ENCODE measurements around the gene SPTBN5.

Gene SPTBN5

DNA sequence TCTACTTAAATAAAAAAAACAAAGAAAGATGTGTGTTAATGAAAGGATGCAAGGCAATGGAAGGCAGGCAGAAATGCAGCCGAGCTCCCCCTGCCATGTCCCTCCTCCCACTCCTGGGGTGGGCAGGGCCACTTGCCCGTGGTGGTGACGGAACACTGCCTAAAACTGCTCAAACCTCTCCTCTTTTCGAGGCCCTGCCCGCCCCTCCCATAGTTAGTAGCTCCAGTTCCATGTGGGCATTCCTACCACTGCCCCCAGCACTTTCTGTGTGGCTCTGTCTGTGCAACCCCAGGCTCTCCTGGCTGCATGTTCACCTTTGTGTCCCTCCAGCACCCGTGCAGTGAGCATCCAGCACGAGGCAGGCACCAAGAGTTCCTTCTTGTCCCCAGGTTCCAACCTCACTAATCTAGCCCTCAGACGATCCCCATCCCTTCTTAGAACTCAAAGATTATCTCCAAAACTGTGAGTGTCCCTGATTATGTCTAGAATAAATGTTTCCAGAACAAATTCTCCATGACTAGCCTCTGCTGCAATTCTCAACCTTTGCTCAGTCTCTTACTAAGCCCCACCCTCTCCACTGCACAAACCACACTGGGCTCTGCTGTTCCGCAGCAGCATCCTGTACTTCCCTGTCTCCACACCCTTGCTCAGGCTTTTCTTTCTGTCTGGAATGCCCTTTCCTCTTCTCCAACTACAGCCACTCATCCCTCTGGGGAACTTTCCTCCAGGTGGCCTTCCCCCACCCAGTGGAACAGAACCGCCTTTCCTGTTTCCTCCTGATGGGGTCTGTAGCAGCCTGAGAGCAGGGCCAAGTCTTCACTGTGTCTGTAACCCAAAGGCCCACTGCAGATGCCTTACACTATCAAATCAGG, 32.6 kb upstream of the SPTBN5 start:
- DNase-seq, result no peak

GRCh38 chr15:41925086-41925608, 31.3 kb upstream of the SPTBN5 start:
- DNase-seq, result no peak

DNA sequence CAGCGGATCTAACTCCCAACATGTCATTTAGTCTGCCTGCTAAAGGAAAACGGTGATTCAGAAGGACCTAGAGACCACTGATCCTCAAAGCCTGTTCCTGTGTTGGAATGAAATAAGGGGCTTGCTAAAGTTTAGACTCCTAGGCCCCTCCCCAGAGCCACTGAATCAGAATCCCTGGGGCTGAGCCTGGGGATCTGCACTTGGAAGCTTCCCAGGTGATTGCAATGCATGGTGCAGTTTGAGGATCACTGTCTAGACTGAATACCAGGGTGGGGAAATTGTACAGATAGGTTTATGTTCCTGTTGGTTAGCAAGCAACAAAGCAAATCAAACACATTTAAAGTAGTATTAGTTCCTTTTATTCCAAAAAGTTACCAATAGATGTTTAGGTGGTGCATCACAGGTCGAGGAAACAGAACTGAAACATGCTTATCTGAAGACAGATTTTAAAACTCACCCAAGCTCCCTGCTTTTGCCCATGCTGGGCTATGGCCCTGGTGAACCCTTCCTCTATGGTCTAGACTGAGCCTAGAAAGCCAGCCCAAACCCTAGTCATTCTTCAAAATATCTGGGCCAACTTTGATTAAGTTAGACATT, 29.6 kb upstream of the SPTBN5 start:
- no peak for DNase-seq

- DNase-seq, result no peak
Observed at GRCh38 chr15:41922353-41922752, 28.5 kb upstream of the SPTBN5 start.

- no peak for DNase-seq
Observed at GRCh38 chr15:41921639-41922038, 27.8 kb upstream of the SPTBN5 start.

DNA sequence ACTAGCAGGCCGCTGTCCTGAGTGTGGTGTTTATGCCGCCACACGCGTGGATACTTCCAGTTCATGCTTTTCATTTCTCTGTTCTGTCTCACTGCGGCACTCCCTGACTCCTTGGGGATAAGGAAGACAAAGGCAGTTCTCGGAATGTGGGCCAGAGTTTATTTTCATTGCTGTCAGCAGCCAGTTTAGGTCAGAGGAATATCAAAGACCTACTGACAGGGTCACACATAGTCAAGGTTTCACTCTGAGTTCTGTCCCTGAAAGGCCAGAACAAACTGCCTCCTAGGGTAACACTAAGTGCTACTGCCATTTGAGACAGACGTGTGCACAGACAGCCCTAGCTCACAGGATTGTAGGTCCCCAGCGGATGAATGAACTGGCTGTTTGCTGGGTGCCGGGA, 27.3 kb upstream of the SPTBN5 start:
- DNase-seq, result no peak

GRCh38 chr15:41919954-41920538, 26.2 kb upstream of the SPTBN5 start:
- DNase-seq, result no peak

DNA sequence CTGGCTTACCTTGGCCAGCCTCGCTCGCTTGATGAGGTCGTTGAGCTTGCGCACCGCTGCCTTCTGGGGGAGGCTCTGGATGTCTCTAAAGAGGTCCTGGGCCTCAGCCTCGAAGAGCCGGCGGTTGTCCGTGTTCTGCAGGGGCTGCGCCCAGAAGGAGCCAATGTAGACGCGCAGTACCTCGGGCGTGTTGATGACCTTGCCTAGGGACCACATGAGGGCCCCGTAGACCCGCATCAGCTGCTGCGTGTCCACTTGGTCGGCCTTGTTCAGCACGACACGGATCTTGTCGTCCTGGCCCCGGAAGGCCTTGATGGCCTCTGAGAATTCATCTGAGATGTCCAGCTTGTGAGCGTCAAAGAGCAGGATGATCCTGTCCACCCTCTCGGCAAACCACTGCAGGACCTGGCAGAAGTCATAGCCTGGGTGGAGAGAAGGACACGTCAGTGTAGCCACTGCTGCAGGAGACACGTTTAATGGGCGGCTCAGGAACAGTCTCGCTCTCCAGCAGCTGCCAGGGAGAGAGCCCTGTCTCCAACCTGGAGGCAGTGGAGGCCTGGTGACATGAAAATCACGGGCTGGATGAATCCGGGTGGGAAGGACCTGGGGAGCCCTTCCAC, 25.5 kb upstream of the SPTBN5 start:
- no peak for DNase-seq

- DNase-seq, result no peak
Observed at GRCh38 chr15:41918506-41919126, 24.8 kb upstream of the SPTBN5 start.

DNA sequence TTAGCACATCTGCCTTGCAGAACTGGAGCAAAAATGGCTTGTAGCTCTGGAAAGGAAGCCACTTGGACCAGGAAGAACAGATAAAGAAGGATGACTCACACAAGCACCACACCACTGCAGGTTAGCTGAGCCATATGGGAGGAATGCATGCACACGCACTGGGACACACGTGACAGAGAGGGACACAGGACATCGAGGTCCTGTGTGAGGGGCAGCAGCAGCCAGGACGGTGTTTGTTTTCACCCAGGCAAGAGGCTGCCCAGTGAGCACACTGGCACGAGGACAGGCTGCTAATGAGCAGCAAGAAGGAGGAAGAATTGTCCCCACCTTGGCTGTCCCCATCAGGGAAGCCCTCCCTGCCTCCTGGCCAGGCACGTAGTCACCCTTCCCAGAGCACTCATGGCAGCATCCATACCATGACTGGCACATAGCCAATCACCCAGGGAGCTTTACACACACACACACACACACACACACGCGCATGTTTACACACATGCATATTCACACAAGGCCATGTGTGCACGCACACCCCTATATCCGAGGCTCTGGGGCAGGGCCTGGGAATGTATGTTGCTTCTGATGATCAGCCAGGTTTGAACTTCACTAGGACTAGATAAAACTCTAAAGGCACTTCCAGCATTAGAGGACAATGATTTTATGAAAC, 24.0 kb upstream of the SPTBN5 start:
- no peak for DNase-seq

DNA sequence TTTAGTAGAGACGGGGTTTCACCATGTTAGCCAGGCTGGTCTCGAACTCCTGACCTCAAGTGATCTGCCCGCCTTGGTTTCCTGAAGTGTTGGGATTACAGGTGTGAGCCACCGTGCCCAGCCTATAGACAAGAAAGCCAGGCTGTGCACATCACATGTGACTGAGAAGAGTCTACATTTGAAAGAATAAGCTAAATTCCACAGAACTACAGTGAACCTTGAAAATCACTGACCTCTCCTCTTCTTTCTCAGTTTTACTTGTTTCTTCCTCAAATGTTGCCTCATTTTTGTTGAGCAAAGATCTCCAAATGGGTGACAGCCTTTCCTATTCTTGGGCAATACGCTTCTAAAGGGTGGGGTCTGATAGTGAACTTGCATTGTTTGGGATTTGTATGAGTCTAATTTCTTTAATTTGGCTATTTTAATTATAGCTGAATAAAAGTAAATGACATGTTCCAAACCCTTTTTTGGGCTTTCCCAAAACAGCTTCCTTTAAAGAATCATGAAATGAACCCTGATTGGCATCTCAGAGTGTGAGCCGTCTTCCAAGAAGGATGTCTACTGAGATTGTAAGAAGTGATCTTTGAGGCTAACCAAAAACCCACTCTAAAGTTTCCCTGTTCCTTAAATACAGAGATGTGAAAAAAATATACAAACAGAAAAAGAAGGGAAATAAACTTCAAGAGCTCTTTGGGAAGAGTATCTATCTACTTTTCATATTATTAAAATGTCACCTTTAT, 21.6 kb upstream of the SPTBN5 start:
- DNase-seq, result no peak

DNA sequence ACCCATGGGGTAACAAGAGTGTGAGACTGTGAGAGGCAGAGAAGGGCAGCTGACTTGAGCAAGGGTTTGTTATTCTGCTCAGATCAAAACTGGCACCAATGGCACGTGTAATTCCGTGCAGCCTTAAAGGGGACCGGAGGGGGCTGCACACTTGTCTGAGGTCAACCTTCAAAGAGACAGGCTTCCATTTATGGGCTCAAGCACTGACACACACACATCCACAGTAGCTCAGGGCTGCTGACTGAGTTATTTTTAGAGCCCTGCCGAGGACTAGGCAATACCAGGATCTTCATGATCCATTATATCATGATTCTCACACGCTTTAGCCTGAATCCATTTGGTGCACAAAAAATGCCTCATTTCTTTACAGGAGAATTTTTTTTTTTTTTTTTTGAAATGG, 20.6 kb upstream of the SPTBN5 start:
- no peak for DNase-seq

DNA sequence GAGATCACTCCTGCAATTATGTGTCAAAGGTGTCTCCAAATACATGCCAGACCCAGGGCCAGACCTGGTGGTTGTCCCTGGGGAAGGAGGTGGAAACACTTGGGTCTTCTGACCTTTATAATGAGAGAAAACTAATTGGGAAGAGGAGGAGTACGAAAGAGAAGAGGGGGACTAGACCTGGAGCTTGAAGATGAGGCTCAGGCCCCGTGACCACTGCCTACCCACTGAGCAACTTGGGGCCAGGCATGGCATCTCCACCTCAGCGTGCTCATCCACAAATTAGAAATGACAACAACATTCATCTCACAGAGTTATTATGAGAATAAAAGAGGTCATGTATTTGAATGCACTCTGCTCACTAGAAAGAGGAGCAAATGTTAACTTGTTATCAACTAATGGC, 19.4 kb upstream of the SPTBN5 start:
- DNase-seq, result no peak

DNA sequence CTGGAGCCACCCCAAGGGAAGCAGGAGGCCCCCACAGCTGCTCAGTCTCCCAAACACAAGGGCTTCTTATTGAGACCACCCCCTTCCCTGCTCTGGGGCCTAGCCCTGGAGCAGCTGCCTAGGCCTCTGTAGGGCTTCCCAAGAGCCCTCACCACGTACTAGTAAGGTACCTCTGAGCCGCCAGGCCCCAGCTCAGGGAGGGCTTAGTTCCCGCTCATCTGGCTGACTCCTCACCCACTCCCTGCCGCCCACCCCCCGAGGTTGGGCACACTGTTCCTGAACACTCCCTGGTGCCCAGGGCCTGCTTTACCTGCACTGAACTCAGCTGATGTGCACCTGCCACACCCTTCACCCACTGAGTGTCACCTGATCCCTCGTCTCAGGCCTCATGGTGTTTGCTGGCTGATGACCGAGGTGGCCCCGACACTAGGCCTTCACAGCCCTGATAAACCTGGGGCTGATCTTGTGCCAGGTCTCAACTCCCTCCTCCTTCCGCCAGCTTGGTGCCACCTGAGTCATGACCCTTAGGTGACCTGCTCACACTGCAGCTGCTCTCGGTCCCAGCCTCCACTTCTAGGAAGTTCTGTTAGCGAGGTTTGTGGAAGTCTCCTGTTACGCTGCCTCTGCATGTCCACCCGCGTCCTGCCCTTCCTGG, 18.0 kb upstream of the SPTBN5 start:
- no peak for DNase-seq

GRCh38 chr15:41908736-41909461, 15.0 kb upstream of the SPTBN5 start:
- no peak for DNase-seq

DNA sequence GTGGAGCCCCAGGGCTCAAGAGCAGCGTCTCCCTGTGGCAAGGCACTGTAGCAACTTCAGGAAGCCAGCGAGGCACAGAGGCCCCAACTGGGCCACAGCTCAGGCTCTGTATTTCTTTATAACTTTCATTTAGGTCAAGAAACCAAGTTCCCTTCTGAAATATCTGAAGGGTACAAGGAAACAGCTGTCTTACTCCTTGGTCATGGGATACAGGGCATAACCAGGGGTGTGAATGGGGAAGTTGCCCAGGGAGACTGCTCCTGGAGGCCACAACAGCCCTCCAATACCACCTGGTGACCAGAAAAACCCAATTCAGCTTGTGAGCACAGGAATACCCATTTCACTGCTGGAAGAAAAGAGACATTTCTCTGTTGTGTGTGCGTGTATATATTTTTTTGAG, 13.3 kb upstream of the SPTBN5 start:
- DNase-seq, result no peak

GRCh38 chr15:41906608-41907007, 12.8 kb upstream of the SPTBN5 start:
- DNase-seq, result no peak

DNA sequence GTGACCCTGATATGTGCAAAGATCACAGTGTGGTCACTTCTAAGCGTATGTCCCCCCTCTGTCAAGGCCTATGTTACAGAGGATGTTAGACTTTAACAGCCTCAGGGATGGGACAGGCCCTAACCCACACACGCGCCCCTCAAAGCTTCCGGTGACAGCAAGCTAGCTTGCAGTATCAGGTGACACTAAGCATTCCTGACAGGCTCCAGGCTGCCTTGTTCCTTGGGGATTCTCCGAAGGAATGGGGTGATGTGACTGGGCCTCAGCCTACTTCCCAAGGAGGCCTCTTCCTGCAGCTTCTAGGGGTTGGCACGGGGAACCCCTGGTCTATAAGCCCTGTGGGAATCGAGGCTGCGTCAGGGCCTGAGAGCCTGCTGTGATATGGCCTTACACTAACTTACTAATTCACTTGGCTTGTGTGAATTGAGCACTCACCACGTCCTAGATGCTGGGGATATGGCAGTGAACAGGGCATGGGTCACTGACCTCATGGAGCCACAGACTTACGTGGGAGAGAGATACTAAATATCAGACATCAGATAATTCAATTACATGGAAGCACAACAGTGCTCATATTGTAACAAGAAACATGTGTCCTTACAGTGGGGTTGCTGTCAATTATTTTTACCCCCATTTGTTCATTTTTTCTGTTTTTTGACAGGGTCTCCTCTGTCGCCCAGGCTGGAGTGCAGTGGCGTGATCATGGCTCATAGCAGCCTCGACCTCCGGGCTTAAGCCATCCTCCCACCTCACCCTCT, 11.4 kb upstream of the SPTBN5 start:
- no peak for DNase-seq

GRCh38 chr15:41904541-41905005, 10.7 kb upstream of the SPTBN5 start:
- no peak for DNase-seq

DNA sequence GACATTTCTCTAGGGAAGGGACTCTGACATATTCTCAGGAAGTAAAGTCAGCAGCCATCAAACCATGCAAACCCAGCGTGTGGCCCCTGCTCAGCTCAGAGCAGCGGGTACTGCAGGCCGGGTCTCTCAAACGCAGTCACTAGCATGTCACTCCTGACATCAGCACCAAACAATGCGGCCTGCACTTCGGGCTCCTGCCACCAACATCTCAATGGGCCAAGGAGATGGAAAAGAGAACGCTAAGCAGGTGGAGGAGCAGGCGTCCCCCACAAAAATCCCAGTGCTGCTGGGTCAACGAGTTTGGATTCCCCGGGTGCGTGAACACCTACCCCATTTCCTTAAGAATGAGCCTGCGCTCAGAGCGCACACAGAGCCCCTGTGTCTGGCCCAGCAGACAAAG, 9.9 kb upstream of the SPTBN5 start:
- no peak for DNase-seq
